Measurements from ENCODE around the gene GRM4. TPM values are rescaled to one million over a fixed set of nuclear protein-coding genes. Genes with fewer than 3 reads are reported as not detected.

Gene GRM4
- total RNA-seq, 6 donors from 2014 or later: 0.24 TPM; not detected in 5

- no peak overlapping the region for H3K4me3 ChIP-seq
- H3K36me3 ChIP-seq: no peaks in the 10 kb centered on the region
- no peak for DNase-seq
- no peak for ATAC-seq (ENCODE audit: low FRiP score in 2 of 2)
- peaks cover 6 to 10% (median 7%) of the 10 kb centered on the region in 4 donors for H3K4me1 ChIP-seq
- no peaks in the 10 kb centered on the region for H3K9me3 ChIP-seq
- WGBS, 2 donors: 57 to 60% methylated on average over 7 to 9 of the region's 9 CpGs
- no peak overlapping the region for H3K27ac ChIP-seq
- TF ChIP-seq POLR2A (IDR thresholded peaks at IDR 0.05) (no peak), POLR2AphosphoS5 (IDR thresholded peaks at IDR 0.05) (no peak), CTCF (IDR thresholded peaks at IDR 0.05) (no peak), EP300 (IDR thresholded peaks at IDR 0.05) (no peak)
- peaks cover 0 to 26% (median 12%) of the 10 kb centered on the region in 4 donors for H3K27me3 ChIP-seq
Observed at GRCh38 chr6:34152042-34152524, 6.2 kb upstream of the GRM4 start.

- H3K36me3 ChIP-seq: no peaks in the 10 kb centered on the region
- H3K4me3 ChIP-seq: no peak overlapping the region
- no peak overlapping the region for H3K27ac ChIP-seq
- ATAC-seq (ENCODE audit: low FRiP score in 2 of 2) (no peak), DNase-seq (peak in 1 of 2 donors; percentile 58)
- H3K27me3 ChIP-seq: peaks cover 0 to 26% (median 13%) of the 10 kb centered on the region in 4 donors
- 7 to 14% methylated on average over 7 to 17 of the region's 21 CpGs for WGBS, 2 donors
- TF ChIP-seq POLR2A (IDR thresholded peaks at IDR 0.05) (no peak), EP300 (IDR thresholded peaks at IDR 0.05) (no peak), CTCF (IDR thresholded peaks at IDR 0.05) (no peak), POLR2AphosphoS5 (IDR thresholded peaks at IDR 0.05) (no peak)
- no peaks in the 10 kb centered on the region for H3K9me3 ChIP-seq
- peaks cover 6 to 10% (median 7%) of the 10 kb centered on the region in 4 donors for H3K4me1 ChIP-seq
Observed at GRCh38 chr6:34151321-34152041, 5.6 kb upstream of the GRM4 start.

- H3K4me3 ChIP-seq: no peak overlapping the region
- H3K27ac ChIP-seq: no peak overlapping the region
- 45 to 46% methylated on average over 8 of the region's 8 CpGs for WGBS, 2 donors
- no peaks in the 10 kb centered on the region for H3K9me3 ChIP-seq
- peaks cover 6 to 12% (median 8%) of the 10 kb centered on the region in 4 donors for H3K4me1 ChIP-seq
- peaks cover 0 to 33% (median 15%) of the 10 kb centered on the region in 4 donors for H3K27me3 ChIP-seq
- TF ChIP-seq EP300 (IDR thresholded peaks at IDR 0.05): no peak
- TF ChIP-seq POLR2AphosphoS5 (IDR thresholded peaks at IDR 0.05): no peak
- TF ChIP-seq POLR2A (IDR thresholded peaks at IDR 0.05): no peak
- TF ChIP-seq CTCF (IDR thresholded peaks at IDR 0.05): no peak
- ATAC-seq (ENCODE audit: low FRiP score in 2 of 2) (no peak), DNase-seq (no peak)
- H3K36me3 ChIP-seq: no peaks in the 10 kb centered on the region
Observed at GRCh38 chr6:34150766-34151165, 4.9 kb upstream of the GRM4 start.

GRCh38 chr6:34149831-34150400 is 4.0 kb upstream of the GRM4 start:
- TF ChIP-seq EP300 (IDR thresholded peaks at IDR 0.05) (no peak), POLR2AphosphoS5 (IDR thresholded peaks at IDR 0.05) (no peak), POLR2A (IDR thresholded peaks at IDR 0.05) (no peak), CTCF (IDR thresholded peaks at IDR 0.05) (no peak)
- H3K9me3 ChIP-seq: no peaks in the 10 kb centered on the region
- ATAC-seq (ENCODE audit: low FRiP score in 2 of 2): no peak
- no peak for DNase-seq
- H3K4me3 ChIP-seq: no peak overlapping the region
- WGBS, 2 donors: 82 to 85% methylated on average over 4 of the region's 4 CpGs
- H3K4me1 ChIP-seq: peaks cover 12 to 17% (median 15%) of the 10 kb centered on the region in 4 donors
- peaks cover 0 to 37% (median 16%) of the 10 kb centered on the region in 4 donors for H3K27me3 ChIP-seq
- no peak overlapping the region for H3K27ac ChIP-seq
- no peaks in the 10 kb centered on the region for H3K36me3 ChIP-seq

All from upper lobe of left lung (tissue), 6 donors.